ENCODE data around the gene FRAS1. TPM values are rescaled to one million over a fixed set of nuclear protein-coding genes. Genes with fewer than 3 reads are reported as not detected.

The FRAS1 gene
- total and polyA plus RNA-seq, 2 of the 8 experiments (the other 6 are each of a cell fraction or from before 2014, with no cell fraction given), result 38.5 to 109 TPM

DNA sequence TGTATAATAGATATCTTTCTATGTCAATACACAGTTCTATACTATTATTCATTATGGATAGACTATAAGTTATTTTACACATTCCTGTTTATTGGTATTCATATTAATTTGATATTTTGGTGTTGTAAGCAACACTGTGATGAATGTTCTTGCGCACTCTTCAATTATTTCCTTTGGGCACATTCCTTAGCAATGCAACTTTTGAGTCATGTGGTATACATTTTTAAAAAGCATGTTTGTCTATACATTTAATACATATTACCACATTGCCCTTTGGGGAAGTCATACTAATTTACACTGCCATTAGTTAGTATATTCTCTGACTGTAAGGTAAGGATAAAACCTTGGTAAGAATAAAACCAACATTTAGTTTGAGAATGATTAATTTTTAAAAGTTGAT, 21.0 kb downstream of the FRAS1 start:
- Histone ChIP-seq H3K56ac (replicated peaks; ENCODE audit: insufficient read length, low read depth, low read length) (no peak overlapping the region), H4K5ac (ENCODE audit: insufficient read length, low read depth, low read length) (no peak overlapping the region), H2BK5ac (ENCODE audit: low read depth, low read length) (no peak overlapping the region), H2BK20ac (ENCODE audit: low read length) (no peak overlapping the region), H4K20me1 (replicated peaks in 1 of 2; ENCODE audit: control insufficient read depth in 1 of 2, insufficient read depth in 2 of 2, low read length in 2 of 2) (peaks cover 0 to 2% of the 10 kb centered on the region in 2 experiments), H3K23me2 (ENCODE audit: low read depth, low read length) (no peaks in the 10 kb centered on the region), H3K79me2 (ENCODE audit: control insufficient read depth in 1 of 2, insufficient read depth in 2 of 2, low read length in 2 of 2) (peaks cover 2 to 90% of the 10 kb centered on the region in 2 experiments; a peak in 3 of 4 replicates), H2BK12ac (ENCODE audit: low read depth, low read length) (no peak overlapping the region), H3K4ac (replicated peaks; ENCODE audit: insufficient read length, low read depth, low read length) (no peak overlapping the region), H3K36me3 (ENCODE audit: control insufficient read depth in 2 of 4, insufficient read depth in 4 of 4, low read length in 3 of 4) (peaks cover 0 to 15% (median 4%) of the 10 kb centered on the region in 4 experiments; a peak in 4 of 8 replicates), H3K79me1 (ENCODE audit: low read depth, low read length) (peaks cover 8% of the 10 kb centered on the region; the same call in 1 of the 2 replicates), H3K4me2 (ENCODE audit: insufficient read depth in 1 of 2, low read depth in 2 of 2, low read length in 2 of 2) (no peak overlapping the region), H3K9me3 (ENCODE audit: insufficient read depth in 2 of 2, low read depth in 1 of 2, low read length in 1 of 2) (no peaks in the 10 kb centered on the region), H3K14ac (ENCODE audit: insufficient read length) (no peak overlapping the region), H3K23ac (ENCODE audit: insufficient read length) (no peak overlapping the region), H4K91ac (replicated peaks; ENCODE audit: insufficient read length, low read length) (no peak overlapping the region), H3K4me3 (ENCODE audit: extremely low read depth in 1 of 4, insufficient read depth in 2 of 4, low read depth in 3 of 4, low read length in 4 of 4) (no peak overlapping the region), H3K27ac (ENCODE audit: low read depth, low read length) (no peak overlapping the region), H3K9ac (replicated peaks in 1 of 4; ENCODE audit: extremely low read depth in 1 of 4, low read depth in 3 of 4, low read length in 3 of 4) (no peak overlapping the region), H3K4me1 (replicated peaks in 1 of 4; ENCODE audit: control insufficient read depth in 3 of 4, insufficient read depth in 4 of 4, low read length in 3 of 4) (peaks cover 0 to 22% (median 15%) of the 10 kb centered on the region in 4 experiments; a peak in 6 of 7 replicates), H2BK120ac (replicated peaks; ENCODE audit: low read depth, low read length) (no peak overlapping the region), H3K18ac (ENCODE audit: extremely low read depth, low read length) (no peak overlapping the region), H2BK15ac (ENCODE audit: low read length) (no peak overlapping the region), H2AK5ac (ENCODE audit: low read depth, low read length) (no peak overlapping the region), H3K27me3 (replicated peaks in 1 of 4; ENCODE audit: control insufficient read depth in 3 of 4, extremely low read depth in 1 of 4, insufficient read depth in 3 of 4, low read length in 3 of 4) (no peaks in the 10 kb centered on the region), H4K8ac (ENCODE audit: extremely low read depth, insufficient read depth, low read length) (no peak overlapping the region), H2AFZ (ENCODE audit: low read length) (no peak overlapping the region)
- DNase-seq (ENCODE audit: low read depth in 1 of 2, low spot score in 2 of 2) (no peak), FAIRE-seq (no peak)
- TF ChIP-seq EGR1 (IDR thresholded peaks at IDR 0.05; ENCODE audit: borderline replicate concordance, low read depth, low read length), result no peak
- TF ChIP-seq TEAD4 (IDR thresholded peaks at IDR 0.05; ENCODE audit: low read depth, low read length), result no peak
- no peak for TF ChIP-seq MAFK (IDR thresholded peaks at IDR 0.05; ENCODE audit: low read depth, low read length)
- no peak for TF ChIP-seq KDM5A (IDR thresholded peaks at IDR 0.05; ENCODE audit: low read length)
- no peak for TF ChIP-seq CEBPB (IDR thresholded peaks at IDR 0.05; ENCODE audit: low read depth, low read length)
- no peak for TF ChIP-seq TBP (IDR thresholded peaks at IDR 0.05; ENCODE audit: low read depth, low read length)
- 96% methylated on average over 1 of the region's 1 CpG; no CpG with 5 or more reads in 1 of the 2 experiments for WGBS, 2 experiments (ENCODE audit: extremely low coverage in 1 of 2, insufficient coverage in 1 of 2, insufficient read length in 1 of 2, insufficient replicate concordance in 2 of 2, low coverage in 1 of 2, low lambda C conversion rate in 2 of 2, missing lambda C conversion rate in 1 of 2)
- CTCF ChIA-PET (ENCODE audit: partially characterized antibody), result interaction anchor here (3.3 kb wide), 1 partner anchor 13 kb away, joined by 13 read pairs; no protein-coding TSS in a partner anchor
- POLR2A ChIA-PET (ENCODE audit: partially characterized antibody), result no interaction called here

Measured in H1 (cell line).